H1 (cell line): Measurements from ENCODE around the gene SLC25A51. TPM values are rescaled to one million over a fixed set of nuclear protein-coding genes. Genes with fewer than 3 reads are reported as not detected.

ENCODE experiments used
- CTCF ChIA-PET: fragments of 300-600 bp; sonication (Branson Sonifier 250); formaldehyde crosslinking; loops from one replicate; lab custom pipeline; 2021; ENCODE audit not compliant: partially characterized antibody; lab: Charles Lee
- POLR2A ChIA-PET: fragments of 300-600 bp; sonication (Branson Sonifier 250); formaldehyde crosslinking; loops from one replicate; lab custom pipeline; 2021; ENCODE audit warnings: inconsistent platforms; ENCODE audit not compliant: partially characterized antibody; lab: Charles Lee
- DNase-seq, 2 experiments: peaks; one replicate each; pipeline versions ENCODE4 v3.0.0 to v3.0.0-alpha.2; 2010 to 2022; ENCODE audit warnings: low spot score in 2 of 2, low read depth in 1 of 2, mixed read lengths in 1 of 2
- FAIRE-seq: peaks from 2 replicates; lab custom pipeline; 2011; peaks lifted over from hg19 to GRCh38; lab: Jason Lieb, UNC
- H2AFZ ChIP-seq: 2 replicates; pipeline ENCODE4 v1.8.1; 2012; ENCODE audit warnings: low read length, inconsistent platforms
- H2AK5ac ChIP-seq: 2 replicates; pipeline ENCODE4 v1.6.1; 2013; ENCODE audit warnings: low read depth, low read length
- H2BK120ac ChIP-seq: replicated peaks from 2 replicates; pipeline ENCODE3; 2013; ENCODE audit warnings: low read depth, low read length, inconsistent platforms
- H2BK12ac ChIP-seq: 2 replicates; pipeline ENCODE4 v1.6.1; 2013; ENCODE audit warnings: low read depth, low read length
- H2BK15ac ChIP-seq: 2 replicates; pipeline ENCODE4 v1.6.1; 2013; ENCODE audit warnings: low read length
- H2BK20ac ChIP-seq: 2 replicates; pipeline ENCODE4 v1.6.1; 2013; ENCODE audit warnings: low read length
- H2BK5ac ChIP-seq: 2 replicates; pipeline ENCODE4 v1.6.1; 2013; ENCODE audit warnings: low read depth, low read length
- H3K14ac ChIP-seq: 2 replicates; pipeline ENCODE4 v1.6.1; 2013; ENCODE audit warnings: inconsistent platforms; ENCODE audit not compliant: insufficient read length
- H3K18ac ChIP-seq: 2 replicates; pipeline ENCODE4 v1.6.1; 2013; ENCODE audit warnings: low read length; ENCODE audit errors: extremely low read depth
- H3K23ac ChIP-seq: 2 replicates; pipeline ENCODE4 v1.6.1; 2013; ENCODE audit warnings: inconsistent platforms; ENCODE audit not compliant: insufficient read length
- H3K23me2 ChIP-seq: 2 replicates; pipeline ENCODE4 v1.6.1; 2013; ENCODE audit warnings: low read depth, low read length
- H3K27ac ChIP-seq: 2 replicates; pipeline ENCODE4 v1.6.1; 2011; ENCODE audit warnings: low read depth, low read length, inconsistent platforms
- H3K27me3 ChIP-seq, 4 experiments: replicated peaks in 1 of 4; 1 replicate in 1 of 4; 2 replicates in 3 of 4; pipeline versions ENCODE4 v1.6.1 to v1.8.1; 2011 to 2013; ENCODE audit warnings: low read length in 3 of 4, mild to moderate bottlenecking in 3 of 4, inconsistent platforms in 2 of 4, mixed read lengths in 2 of 4, moderate library complexity in 1 of 4; ENCODE audit not compliant: control insufficient read depth in 3 of 4, insufficient read depth in 3 of 4; ENCODE audit errors: extremely low read depth in 1 of 4
- H3K36me3 ChIP-seq, 4 experiments: 2 replicates each; pipeline versions ENCODE4 v1.6.1 to v1.8.1; 2011 to 2013; ENCODE audit warnings: mild to moderate bottlenecking in 4 of 4, low read length in 3 of 4, moderate library complexity in 2 of 4, control low read depth in 1 of 4, inconsistent platforms in 1 of 4; ENCODE audit not compliant: insufficient read depth in 4 of 4, control insufficient read depth in 2 of 4
- H3K4ac ChIP-seq: replicated peaks from 2 replicates; pipeline ENCODE3; 2013; ENCODE audit warnings: low read length, low read depth, mixed read lengths, inconsistent platforms; ENCODE audit not compliant: insufficient read length
- H3K4me1 ChIP-seq, 4 experiments: replicated peaks in 1 of 4; 1 replicate in 1 of 4; 2 replicates in 3 of 4; pipeline versions ENCODE4 v1.6.1 to v1.8.1; 2011 to 2013; ENCODE audit warnings: low read length in 3 of 4, inconsistent platforms in 2 of 4, mixed read lengths in 1 of 4; ENCODE audit not compliant: insufficient read depth in 4 of 4, control insufficient read depth in 3 of 4
- H3K4me2 ChIP-seq, 2 experiments: 2 replicates each; pipeline versions ENCODE4 v1.6.1 to v1.8.1; 2011 to 2013; ENCODE audit warnings: low read depth in 2 of 2, low read length in 2 of 2, control low read depth in 1 of 2, inconsistent platforms in 1 of 2, mild to moderate bottlenecking in 1 of 2; ENCODE audit not compliant: insufficient read depth in 1 of 2
- H3K4me3 ChIP-seq, 4 experiments: fragments of 200-600, 300-600 bp in 1 of 4; sonication (generic), shearing (Covaris generic), sonication (Bioruptor Twin) in 1 of 4; 2 replicates each; pipeline versions ENCODE4 v1.5.1 to v1.8.1; 2011 to 2016; ENCODE audit warnings: low read length in 4 of 4, low read depth in 3 of 4, control low read depth in 2 of 4, inconsistent platforms in 2 of 4, mild to moderate bottlenecking in 2 of 4, mixed read lengths in 1 of 4, moderate library complexity in 1 of 4; ENCODE audit not compliant: insufficient read depth in 2 of 4; ENCODE audit errors: extremely low read depth in 1 of 4
- H3K56ac ChIP-seq: replicated peaks from 2 replicates; pipeline ENCODE3; 2013; ENCODE audit warnings: low read depth, mild to moderate bottlenecking, mixed read lengths, low read length, inconsistent platforms; ENCODE audit not compliant: insufficient read length
- H3K79me1 ChIP-seq: 2 replicates; pipeline ENCODE4 v1.6.1; 2013; ENCODE audit warnings: low read depth, low read length, control low read depth
- H3K79me2 ChIP-seq, 2 experiments: 2 replicates each; pipeline versions ENCODE4 v1.6.1 to v1.8.1; 2012 to 2013; ENCODE audit warnings: low read length in 2 of 2, mild to moderate bottlenecking in 2 of 2, inconsistent platforms in 1 of 2; ENCODE audit not compliant: insufficient read depth in 2 of 2, control insufficient read depth in 1 of 2
- H3K9ac ChIP-seq, 4 experiments: replicated peaks in 1 of 4; 1 replicate in 1 of 4; 2 replicates in 3 of 4; pipeline versions ENCODE4 v1.6.1 to v1.8.1; 2011 to 2013; ENCODE audit warnings: low read depth in 3 of 4, low read length in 3 of 4, control low read depth in 2 of 4, mild to moderate bottlenecking in 2 of 4, moderate library complexity in 2 of 4, inconsistent platforms in 1 of 4; ENCODE audit errors: extremely low read depth in 1 of 4
- H3K9me3 ChIP-seq, 2 experiments: 2 replicates each; pipeline versions ENCODE4 v1.6.1 to v1.8.1; 2012 to 2013; ENCODE audit warnings: mild to moderate bottlenecking in 2 of 2, moderate library complexity in 2 of 2, control low read depth in 1 of 2, inconsistent platforms in 1 of 2, low read depth in 1 of 2, low read length in 1 of 2, mixed read lengths in 1 of 2; ENCODE audit not compliant: insufficient read depth in 2 of 2
- H4K20me1 ChIP-seq, 2 experiments: replicated peaks in 1 of 2; 2 replicates each; pipeline versions ENCODE3 to v1.8.1; 2011 to 2013; ENCODE audit warnings: inconsistent platforms in 2 of 2, low read length in 2 of 2, mild to moderate bottlenecking in 1 of 2; ENCODE audit not compliant: insufficient read depth in 2 of 2, control insufficient read depth in 1 of 2
- H4K5ac ChIP-seq: 2 replicates; pipeline ENCODE4 v1.6.1; 2013; ENCODE audit warnings: low read length, low read depth, mixed read lengths, inconsistent platforms; ENCODE audit not compliant: insufficient read length
- H4K8ac ChIP-seq: 2 replicates; pipeline ENCODE4 v1.8.0; 2013; ENCODE audit warnings: mild to moderate bottlenecking, moderate library complexity, low read length, inconsistent platforms; ENCODE audit not compliant: insufficient read depth; ENCODE audit errors: extremely low read depth
- H4K91ac ChIP-seq: replicated peaks from 2 replicates; pipeline ENCODE3; 2013; ENCODE audit warnings: low read length, mixed read lengths, inconsistent platforms; ENCODE audit not compliant: insufficient read length
- ATF3 ChIP-seq: IDR thresholded peaks from 2 replicates; pipeline ENCODE4 v1.6.1; 2011; ENCODE audit warnings: low read depth, mild to moderate bottlenecking, low read length; ENCODE audit not compliant: insufficient read depth
- CEBPB ChIP-seq: IDR thresholded peaks from 2 replicates; pipeline ENCODE4 v1.6.1; 2012; ENCODE audit warnings: low read depth, low read length
- GABPA ChIP-seq: IDR thresholded peaks from 2 replicates; pipeline ENCODE4 v1.6.1; 2011; ENCODE audit warnings: mild to moderate bottlenecking, low read length, moderate library complexity, borderline replicate concordance; ENCODE audit not compliant: insufficient read depth
- MAX ChIP-seq: IDR thresholded peaks from 2 replicates; pipeline ENCODE4 v1.6.1; 2012; ENCODE audit warnings: inconsistent platforms
- NANOG ChIP-seq: IDR thresholded peaks from 2 replicates; pipeline ENCODE4 v1.6.1; 2011; ENCODE audit warnings: low read length, low read depth, mild to moderate bottlenecking, inconsistent platforms; ENCODE audit not compliant: insufficient read depth, poor library complexity, severe bottlenecking
- POLR2AphosphoS5 ChIP-seq: IDR thresholded peaks from 2 replicates; pipeline ENCODE4 v1.6.1; 2011; ENCODE audit warnings: low read depth, low read length
- POU5F1 ChIP-seq: IDR thresholded peaks from 2 replicates; pipeline ENCODE4 v1.6.1; 2011; ENCODE audit warnings: low read depth, mild to moderate bottlenecking, low read length, moderate library complexity
- RBBP5 ChIP-seq: IDR thresholded peaks from 2 replicates; pipeline ENCODE4 v1.7.1; 2012; ENCODE audit warnings: low read depth, mild to moderate bottlenecking, inconsistent platforms, low read length, moderate library complexity, borderline replicate concordance
- RXRA ChIP-seq: IDR thresholded peaks from 2 replicates; pipeline ENCODE4 v1.6.1; 2011; ENCODE audit warnings: low read depth, mild to moderate bottlenecking, low read length, moderate library complexity; ENCODE audit not compliant: insufficient read depth
- SP2 ChIP-seq: IDR thresholded peaks from 2 replicates; pipeline ENCODE4 v1.6.1; 2012; ENCODE audit warnings: mild to moderate bottlenecking, low read length, inconsistent platforms
- polyA plus RNA-seq, 7 experiments: library from polyadenylated mRNA; depleted of rRNA in 3 of 7; stranded (reverse) in 5 of 7; unstranded in 2 of 7; fragments of >200 nt in 5 of 7; fragments of 200-250 nt in 2 of 7; gene quantifications; 1 replicate in 5 of 7; 2 replicates in 1 of 7; 4 replicates in 1 of 7; pipeline versions ENCODE4 v1.2.1 to v1.2.3, GENCODE V29; 2011 to 2013; ENCODE audit warnings: missing spikeins in 2 of 7, mixed read lengths in 2 of 7
- total RNA-seq: library from RNA; stranded (reverse); fragmentation: NEBNext Ultra II Directional; extraction: Animal tissue kit (Norgen Biotek cat#: 25700); gene quantifications from 2 replicates; pipeline ENCODE4 v1.2.1, GENCODE V29; 2021

The SLC25A51 gene
- total and polyA plus RNA-seq, 2 of the 8 experiments (the other 6 are each of a cell fraction or from before 2014, with no cell fraction given) = 8.0 to 14.5 TPM

- Histone ChIP-seq H2BK12ac (no peak overlapping the region), H3K56ac (no peak overlapping the region), H2AFZ (no peak overlapping the region), H3K9ac (no peak overlapping the region), H3K79me2 (no peaks in the 10 kb centered on the region)
- no peak for FAIRE-seq
- CTCF ChIA-PET = interaction anchor here (1.0 to 3.1 kb wide), 8 partner anchors 9 to 101 kb away, joined by 3 to 29 read pairs (median 5); no protein-coding TSS in a partner anchor
- TF ChIP-seq RXRA (no peak), POU5F1 (no peak), MAX (no peak), SP2 (no peak), POLR2AphosphoS5 (no peak), NANOG (no peak), RBBP5 (no peak), CEBPB (no peak), ATF3 (no peak), GABPA (no peak)
- TF ChIP-seq, all 59 proteins: peak for 0
- Histone ChIP-seq H3K36me3 (no peaks in the 10 kb centered on the region; a peak in 1 of 8 replicates), H3K4me3 (no peak overlapping the region), H3K27ac (no peak overlapping the region), H2BK15ac (no peak overlapping the region), H4K8ac (no peak overlapping the region), H3K4me2 (no peak overlapping the region), H2BK20ac (no peak overlapping the region), H4K20me1 (peaks cover 0 to 3% of the 10 kb centered on the region in 2 experiments), H3K9me3 (no peaks in the 10 kb centered on the region), H2BK120ac (no peak overlapping the region), H3K23me2 (no peaks in the 10 kb centered on the region), H3K18ac (no peak overlapping the region), H2BK5ac (no peak overlapping the region), H3K27me3 (no peaks in the 10 kb centered on the region), H3K23ac (no peak overlapping the region), H3K14ac (no peak overlapping the region), H4K91ac (no peak overlapping the region), H3K4ac (no peak overlapping the region), H3K79me1 (peaks cover 2% of the 10 kb centered on the region; the same call in 1 of the 2 replicates), H2AK5ac (no peak overlapping the region), H4K5ac (no peak overlapping the region), H3K4me1 (peaks cover 0 to 37% (median 16%) of the 10 kb centered on the region in 4 experiments; a peak in 5 of 7 replicates)
- DNase-seq = no peak
- POLR2A ChIA-PET = interaction anchor here (0.7 kb wide), 1 partner anchor 98 kb away, joined by 3 read pairs; no protein-coding TSS in a partner anchor
These were observed 20.6 kb upstream of the SLC25A51 start for GRCh38 chr9:37924538-37924937.
